Trophoblast cell (in vitro differentiated cells and primary cell): Measurements from ENCODE around the gene KRT78.

ENCODE experiments used
- DNase-seq, 2 donors: peaks; one replicate each; pipeline ENCODE4 v3.0.0-alpha.2; 2016
- H2AFZ ChIP-seq: 2 replicates; pipeline ENCODE4 v1.6.1; 2013; ENCODE audit warnings: low read length, moderate library complexity, mild to moderate bottlenecking; ENCODE audit not compliant: insufficient read depth, poor library complexity
- H2AK5ac ChIP-seq: 2 replicates; pipeline ENCODE4 v1.6.1; 2013; ENCODE audit warnings: mild to moderate bottlenecking, low read length
- H2BK120ac ChIP-seq: 2 replicates; pipeline ENCODE4 v1.6.1; 2013; ENCODE audit warnings: low read length, mild to moderate bottlenecking, moderate library complexity; ENCODE audit not compliant: insufficient read depth, poor library complexity
- H2BK12ac ChIP-seq: 2 replicates; pipeline ENCODE4 v1.6.1; 2013; ENCODE audit warnings: mild to moderate bottlenecking, low read length, moderate library complexity
- H2BK5ac ChIP-seq: 2 replicates; pipeline ENCODE4 v1.6.1; 2013; ENCODE audit warnings: low read length, low read depth, moderate library complexity, mild to moderate bottlenecking; ENCODE audit not compliant: poor library complexity
- H3K14ac ChIP-seq: 2 replicates; pipeline ENCODE4 v1.6.1; 2013; ENCODE audit warnings: mild to moderate bottlenecking, low read length
- H3K18ac ChIP-seq: 2 replicates; pipeline ENCODE4 v1.6.1; 2013; ENCODE audit warnings: mild to moderate bottlenecking, low read length
- H3K23ac ChIP-seq: 2 replicates; pipeline ENCODE4 v1.6.1; 2013; ENCODE audit warnings: low read length
- H3K27ac ChIP-seq: 2 replicates; pipeline ENCODE4 v1.5.1; 2013; ENCODE audit warnings: low read depth, mild to moderate bottlenecking, inconsistent platforms, low read length, moderate library complexity
- H3K27me3 ChIP-seq: 2 replicates; pipeline ENCODE4 v1.6.1; 2013; ENCODE audit warnings: inconsistent platforms, mild to moderate bottlenecking, low read length, moderate library complexity; ENCODE audit not compliant: insufficient read depth
- H3K36me3 ChIP-seq, 2 experiments: 1 replicate in 1 of 2; 2 replicates in 1 of 2; pipeline ENCODE4 v1.6.1; 2013; ENCODE audit warnings: low read length in 2 of 2, mild to moderate bottlenecking in 2 of 2, moderate library complexity in 1 of 2; ENCODE audit not compliant: insufficient read depth in 2 of 2, control insufficient read depth in 1 of 2
- H3K4ac ChIP-seq: 2 replicates; pipeline ENCODE4 v1.6.1; 2013; ENCODE audit warnings: low read depth, mild to moderate bottlenecking, low read length, moderate library complexity
- H3K4me1 ChIP-seq, 2 experiments: 1 replicate in 1 of 2; 2 replicates in 1 of 2; pipeline ENCODE4 v1.6.1; 2013; ENCODE audit warnings: low read length in 2 of 2, mild to moderate bottlenecking in 2 of 2, moderate library complexity in 1 of 2; ENCODE audit not compliant: insufficient read depth in 2 of 2, control insufficient read depth in 1 of 2
- H3K4me2 ChIP-seq: 2 replicates; pipeline ENCODE4 v1.6.1; 2013; ENCODE audit warnings: inconsistent platforms, mild to moderate bottlenecking, low read length, moderate library complexity
- H3K4me3 ChIP-seq: 2 replicates; pipeline ENCODE4 v1.5.1; 2013; ENCODE audit warnings: mild to moderate bottlenecking, low read depth, low read length, inconsistent platforms
- H3K79me1 ChIP-seq: one replicate; pipeline ENCODE4 v1.6.1; 2013; ENCODE audit warnings: low read length
- H3K79me2 ChIP-seq: 2 replicates; pipeline ENCODE4 v1.6.1; 2013; ENCODE audit warnings: low read length, mild to moderate bottlenecking; ENCODE audit not compliant: control insufficient read depth, insufficient read depth, poor library complexity
- H3K9ac ChIP-seq: 2 replicates; pipeline ENCODE4 v1.6.1; 2013; ENCODE audit warnings: mild to moderate bottlenecking, low read length
- H3K9me3 ChIP-seq: 2 replicates; pipeline ENCODE4 v1.6.1; 2013; ENCODE audit warnings: low read depth, mild to moderate bottlenecking, control low read depth, inconsistent platforms, low read length; ENCODE audit not compliant: insufficient read depth
- H4K12ac ChIP-seq: 2 replicates; pipeline ENCODE4 v1.6.1; 2013; ENCODE audit warnings: low read depth, mild to moderate bottlenecking, low read length, moderate library complexity
- H4K8ac ChIP-seq: 2 replicates; pipeline ENCODE4 v1.6.1; 2013; ENCODE audit warnings: low read depth, mild to moderate bottlenecking, low read length, moderate library complexity
- H4K91ac ChIP-seq: one replicate; pipeline ENCODE4 v1.6.1; 2013; ENCODE audit warnings: low read depth, mild to moderate bottlenecking, low read length, moderate library complexity
- WGBS: extraction: QIAGEN DNeasy Blood & Tissue Kit; methylation state at CpG from one replicate; pipeline ENCODE4 v1.1.7; 2013; ENCODE audit warnings: missing lambda C conversion rate; ENCODE audit not compliant: insufficient read length, insufficient coverage; ENCODE audit errors: extremely low coverage; 5-methylcytosine and 5-hydroxymethylcytosine counted together

Gene KRT78

GRCh38 chr12:52892207-52892852 is 43.5 kb upstream of the KRT78 start:
- no peak overlapping the region for H4K91ac ChIP-seq
- no peak overlapping the region for H3K9ac ChIP-seq
- H3K79me1 ChIP-seq: no peaks in the 10 kb centered on the region
- H3K36me3 ChIP-seq: peaks cover 8 to 16% of the 10 kb centered on the region in 2 experiments
- no peak overlapping the region for H3K27ac ChIP-seq
- no peak overlapping the region for H4K12ac ChIP-seq
- no peak overlapping the region for H2BK120ac ChIP-seq
- H3K4me1 ChIP-seq: no peaks in the 10 kb centered on the region
- no peak overlapping the region for H3K4ac ChIP-seq
- H2AK5ac ChIP-seq: no peak overlapping the region
- no peaks in the 10 kb centered on the region for H3K9me3 ChIP-seq
- no peak overlapping the region for H3K14ac ChIP-seq
- no peak overlapping the region for H2AFZ ChIP-seq
- no peaks in the 10 kb centered on the region for H3K27me3 ChIP-seq
- no peak overlapping the region for H3K4me3 ChIP-seq
- H2BK12ac ChIP-seq: no peak overlapping the region
- H3K4me2 ChIP-seq: no peak overlapping the region
- H2BK5ac ChIP-seq: no peak overlapping the region
- no peak overlapping the region for H4K8ac ChIP-seq
- H3K23ac ChIP-seq: no peak overlapping the region
- no CpG with 5 or more reads among the region's 7 CpGs for WGBS
- H3K79me2 ChIP-seq: no peaks in the 10 kb centered on the region
- peak in 1 of 2 donors; percentile 53 for DNase-seq
- H3K18ac ChIP-seq: no peak overlapping the region

- H3K27me3 ChIP-seq: no peaks in the 10 kb centered on the region
- no peak overlapping the region for H3K18ac ChIP-seq
- H3K27ac ChIP-seq: no peak overlapping the region
- H3K4ac ChIP-seq: no peak overlapping the region
- H3K4me2 ChIP-seq: no peak overlapping the region
- no peak overlapping the region for H2AFZ ChIP-seq
- no peak overlapping the region for H3K9ac ChIP-seq
- H2BK12ac ChIP-seq: no peak overlapping the region
- H2BK120ac ChIP-seq: no peak overlapping the region
- H4K91ac ChIP-seq: no peak overlapping the region
- no peak overlapping the region for H3K14ac ChIP-seq
- DNase-seq: peak in 1 of 2 donors; percentile 37
- peaks cover 1% of the 10 kb centered on the region for H3K79me1 ChIP-seq
- no peak overlapping the region for H2BK5ac ChIP-seq
- no peaks in the 10 kb centered on the region for H3K9me3 ChIP-seq
- H4K12ac ChIP-seq: no peak overlapping the region
- H3K79me2 ChIP-seq: no peaks in the 10 kb centered on the region
- H3K4me1 ChIP-seq: no peaks in the 10 kb centered on the region
- no peak overlapping the region for H3K4me3 ChIP-seq
- WGBS: no CpG with 5 or more reads among the region's 2 CpGs
- H4K8ac ChIP-seq: no peak overlapping the region
- H3K36me3 ChIP-seq: peaks cover 0 to 3% of the 10 kb centered on the region in 2 experiments
- no peak overlapping the region for H3K23ac ChIP-seq
- no peak overlapping the region for H2AK5ac ChIP-seq
Measured at GRCh38 chr12:52891044-52891443, 42.2 kb upstream of the KRT78 start.

GRCh38 chr12:52890417-52890816 is 41.6 kb upstream of the KRT78 start:
- H3K4me2 ChIP-seq: no peak overlapping the region
- peak in 1 of 2 donors; percentile 42 for DNase-seq

DNA sequence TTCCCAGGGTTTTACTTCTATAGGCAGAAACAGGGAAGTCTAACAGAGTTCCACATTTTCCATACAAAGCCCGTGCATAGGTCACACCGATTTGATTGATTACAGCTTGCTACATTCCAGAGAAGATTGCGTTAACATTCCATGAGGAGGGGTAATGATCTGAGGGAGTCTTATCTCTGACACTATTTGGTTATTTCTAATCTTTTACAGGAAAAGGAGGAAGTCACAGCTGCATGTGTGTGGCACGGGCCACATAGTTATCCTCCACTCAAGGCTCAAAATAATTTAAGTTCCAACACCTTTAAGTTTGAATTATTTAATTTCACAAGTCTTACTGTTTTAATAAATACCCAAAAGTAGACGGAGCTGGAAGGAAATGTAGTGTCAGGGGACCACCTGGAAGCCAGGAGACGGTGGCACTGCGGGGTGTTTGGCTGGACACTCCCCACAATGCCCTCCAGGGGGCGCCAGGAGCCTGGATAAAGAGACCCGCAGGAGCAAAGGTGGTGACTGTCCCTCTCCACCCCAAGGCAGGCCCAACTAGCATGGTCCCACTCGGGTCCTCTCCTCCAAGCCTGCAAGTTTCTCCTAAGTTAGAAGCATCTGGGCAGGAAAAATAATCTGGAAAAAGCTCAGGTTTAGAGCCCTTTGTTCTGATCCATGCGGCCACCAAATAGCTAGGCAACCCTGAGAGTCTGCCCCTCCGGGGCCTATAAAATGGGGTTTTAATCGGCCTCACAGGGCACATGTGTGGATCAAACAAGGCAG is 35.9 kb upstream of the KRT78 start:
- Histone ChIP-seq H3K27ac (no peak overlapping the region), H2BK5ac (peak overlapping the region; percentile 18), H2AFZ (no peak overlapping the region), H3K9me3 (no peaks in the 10 kb centered on the region), H3K36me3 (no peaks in the 10 kb centered on the region), H3K4me2 (no peak overlapping the region), H4K91ac (peak overlapping the region; percentile 78), H3K14ac (no peak overlapping the region), H3K27me3 (no peaks in the 10 kb centered on the region), H3K4me3 (no peak overlapping the region), H3K4me1 (peaks cover 0 to 1% of the 10 kb centered on the region in 2 experiments), H2BK120ac (peak overlapping the region; percentile 23), H3K23ac (no peak overlapping the region), H3K79me2 (no peaks in the 10 kb centered on the region), H2AK5ac (no peak overlapping the region), H4K8ac (no peak overlapping the region), H3K4ac (peak overlapping the region; percentile 35), H3K18ac (no peak overlapping the region), H3K9ac (no peak overlapping the region), H3K79me1 (peaks cover 7% of the 10 kb centered on the region), H4K12ac (no peak overlapping the region), H2BK12ac (peak overlapping the region; percentile 80)
- DNase-seq: peak; percentile 58 to 84
- WGBS: no CpG with 5 or more reads among the region's 13 CpGs

More at GRCh38 chr12:52890417-52890816, 41.6 kb upstream of the KRT78 start:
- no peaks in the 10 kb centered on the region for H3K36me3 ChIP-seq
- H2AFZ ChIP-seq: no peak overlapping the region
- no peak overlapping the region for H4K12ac ChIP-seq
- H3K27me3 ChIP-seq: no peaks in the 10 kb centered on the region
- H4K8ac ChIP-seq: no peak overlapping the region
- H3K9ac ChIP-seq: no peak overlapping the region
- H2BK120ac ChIP-seq: no peak overlapping the region
- no peaks in the 10 kb centered on the region for H3K9me3 ChIP-seq
- H3K23ac ChIP-seq: no peak overlapping the region
- no CpG with 5 or more reads among the region's 3 CpGs for WGBS
- no peak overlapping the region for H4K91ac ChIP-seq
- no peaks in the 10 kb centered on the region for H3K79me2 ChIP-seq
- H2BK12ac ChIP-seq: no peak overlapping the region
- no peak overlapping the region for H2AK5ac ChIP-seq
- H3K14ac ChIP-seq: no peak overlapping the region
- no peak overlapping the region for H3K27ac ChIP-seq
- no peak overlapping the region for H2BK5ac ChIP-seq
- H3K4me3 ChIP-seq: no peak overlapping the region
- no peak overlapping the region for H3K4ac ChIP-seq
- no peak overlapping the region for H3K18ac ChIP-seq
- no peaks in the 10 kb centered on the region for H3K4me1 ChIP-seq
- H3K79me1 ChIP-seq: peaks cover 1% of the 10 kb centered on the region
